ENCODE results near the gene DYRK1A. TPM values are rescaled to one million over a fixed set of nuclear protein-coding genes. Genes with fewer than 3 reads are reported as not detected.

The DYRK1A gene
- total RNA-seq, 2 donors from 2014 or later = 70.5 to 146 TPM

- H3K4me3 ChIP-seq = no peak overlapping the region
- H3K4me1 ChIP-seq (replicated peaks) = no peaks in the 10 kb centered on the region
- intact Hi-C loops (cut with DNase I) = no loop called here
- no peaks in the 10 kb centered on the region for H3K36me3 ChIP-seq
- TF ChIP-seq POLR2AphosphoS5 (IDR thresholded peaks at IDR 0.05) (no peak), CTCF (IDR thresholded peaks at IDR 0.05) (no peak), POLR2A (IDR thresholded peaks at IDR 0.05) (no peak)
- 91% methylated on average over 15 of the region's 15 CpGs for WGBS
- no peaks in the 10 kb centered on the region for H3K9me3 ChIP-seq
- H3K27me3 ChIP-seq (replicated peaks; ENCODE audit: insufficient read depth) = no peaks in the 10 kb centered on the region
- DNase-seq (ENCODE audit: low spot score) = no peak
- H3K27ac ChIP-seq = no peak overlapping the region
These were observed 188.2 kb downstream of the DYRK1A start for GRCh38 chr21:37554661-37555379.

- no peak overlapping the region for H3K4me3 ChIP-seq
- TF ChIP-seq POLR2AphosphoS5 (IDR thresholded peaks at IDR 0.05) = no peak
- no peak for TF ChIP-seq POLR2A (IDR thresholded peaks at IDR 0.05)
- no peak for TF ChIP-seq CTCF (IDR thresholded peaks at IDR 0.05)
- no peaks in the 10 kb centered on the region for H3K4me1 ChIP-seq (replicated peaks)
- H3K36me3 ChIP-seq = no peaks in the 10 kb centered on the region
- DNase-seq (ENCODE audit: low spot score) = no peak
- WGBS = 76% methylated on average over 15 of the region's 15 CpGs
- intact Hi-C loops (cut with DNase I) = no loop called here
- H3K27me3 ChIP-seq (replicated peaks; ENCODE audit: insufficient read depth) = no peaks in the 10 kb centered on the region
- H3K9me3 ChIP-seq = no peaks in the 10 kb centered on the region
- H3K27ac ChIP-seq = no peak overlapping the region
These were observed 189.2 kb downstream of the DYRK1A start for GRCh38 chr21:37555672-37556261.

- Histone ChIP-seq H3K36me3 (no peaks in the 10 kb centered on the region), H3K27ac (no peak overlapping the region), H3K27me3 (replicated peaks; ENCODE audit: insufficient read depth) (no peaks in the 10 kb centered on the region), H3K4me1 (replicated peaks) (no peaks in the 10 kb centered on the region), H3K4me3 (no peak overlapping the region), H3K9me3 (no peaks in the 10 kb centered on the region)
- TF ChIP-seq CTCF (IDR thresholded peaks at IDR 0.05) = no peak
- no peak for TF ChIP-seq POLR2A (IDR thresholded peaks at IDR 0.05)
- no peak for TF ChIP-seq POLR2AphosphoS5 (IDR thresholded peaks at IDR 0.05)
- 71% methylated on average over 8 of the region's 8 CpGs for WGBS
- DNase-seq (ENCODE audit: low spot score) = no peak
- intact Hi-C loops (cut with DNase I) = no loop called here
These were observed 190.8 kb downstream of the DYRK1A start for GRCh38 chr21:37557261-37557950.

GRCh38 chr21:37558676-37559211 is 192.2 kb downstream of the DYRK1A start:
- no peak overlapping the region for H3K27ac ChIP-seq
- WGBS = 94% methylated on average over 8 of the region's 8 CpGs
- H3K9me3 ChIP-seq = no peaks in the 10 kb centered on the region
- intact Hi-C loops (cut with DNase I) = no loop called here
- H3K36me3 ChIP-seq = no peaks in the 10 kb centered on the region
- H3K4me3 ChIP-seq = no peak overlapping the region
- no peaks in the 10 kb centered on the region for H3K4me1 ChIP-seq (replicated peaks)
- TF ChIP-seq POLR2AphosphoS5 (IDR thresholded peaks at IDR 0.05) = no peak
- no peak for TF ChIP-seq POLR2A (IDR thresholded peaks at IDR 0.05)
- TF ChIP-seq CTCF (IDR thresholded peaks at IDR 0.05) = no peak
- no peaks in the 10 kb centered on the region for H3K27me3 ChIP-seq (replicated peaks; ENCODE audit: insufficient read depth)
- DNase-seq (ENCODE audit: low spot score) = no peak

Data from prostate gland (tissue), 2 donors.